Epidermal melanocyte (primary cell): ENCODE measurements around the gene ATG5.

Experiments
- DNase-seq: peaks from one replicate; pipeline ENCODE4 v3.0.0; 2011; ENCODE audit warnings: low spot score; ENCODE audit not compliant: insufficient read length

Gene ATG5

DNA sequence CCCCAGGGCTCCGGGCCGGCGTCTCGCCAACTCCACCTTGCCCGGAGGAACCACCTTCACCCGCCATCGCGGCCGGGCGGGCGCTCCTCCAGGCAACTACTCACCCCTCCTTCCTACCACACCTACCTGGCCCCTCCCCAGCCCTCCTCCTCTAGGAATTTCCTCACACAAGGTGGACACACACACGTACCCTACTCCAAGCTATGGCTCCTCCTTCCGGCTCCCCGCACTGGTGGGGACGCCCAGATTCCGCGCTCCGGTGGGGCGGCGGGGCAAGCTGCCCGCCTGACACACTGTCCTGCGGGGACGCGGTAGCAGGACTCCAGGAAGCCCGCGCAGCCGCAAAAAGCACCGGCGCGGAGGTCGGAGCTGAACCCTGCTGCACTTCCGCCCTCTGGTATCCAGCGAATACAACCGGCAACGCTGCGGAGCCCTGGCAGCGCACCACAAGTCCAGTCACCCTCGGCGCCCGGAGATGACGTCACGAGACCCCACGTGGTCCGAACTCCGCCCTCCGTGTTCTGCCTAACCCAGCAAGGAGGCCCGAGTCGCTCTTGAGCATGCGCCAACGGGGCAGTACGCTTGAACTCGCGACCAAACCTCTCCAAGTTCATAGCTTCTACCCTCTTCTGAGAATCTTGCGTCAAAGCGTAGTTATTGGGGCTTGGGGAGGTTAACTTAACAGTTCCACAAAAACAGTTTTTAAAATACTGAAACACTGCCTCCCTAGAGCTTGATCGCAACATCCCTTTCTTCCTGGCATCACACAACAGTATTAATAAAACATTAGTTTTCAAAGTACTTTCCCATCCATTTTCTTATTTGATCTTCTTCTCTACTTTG, at the start of gene ATG5:
Gene ATG5 (minus strand): TSS at position 425 of the 843 bp plus-strand sequence. CDS start 9,552 bp downstream, outside the sequence.
- DNase-seq = peak; percentile 94

GRCh38 chr6:106373502-106374239, 48.1 kb upstream of the ATG5 start:
- no peak for DNase-seq

- no peak for DNase-seq
Measured at GRCh38 chr6:106372838-106373501, 47.4 kb upstream of the ATG5 start.

DNA sequence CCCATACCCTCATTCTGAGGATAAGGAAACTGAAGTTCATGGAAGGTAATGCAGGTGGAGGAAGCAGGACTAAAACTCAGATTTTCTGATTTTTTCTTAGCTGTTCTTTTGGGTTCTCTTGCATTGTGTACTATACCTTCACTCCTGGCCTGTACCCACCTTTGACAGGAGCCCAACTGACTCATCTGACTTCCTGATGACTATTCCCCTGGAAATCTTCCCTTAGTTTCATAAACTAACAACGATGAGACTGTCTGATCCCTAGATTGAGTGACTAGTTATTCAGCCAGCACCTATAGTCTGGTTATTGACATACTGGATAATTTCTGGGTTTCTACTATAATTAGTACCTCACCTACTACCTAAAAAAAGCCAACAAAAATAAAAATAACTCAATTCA, 45.1 kb upstream of the ATG5 start:
- DNase-seq = no peak

DNA sequence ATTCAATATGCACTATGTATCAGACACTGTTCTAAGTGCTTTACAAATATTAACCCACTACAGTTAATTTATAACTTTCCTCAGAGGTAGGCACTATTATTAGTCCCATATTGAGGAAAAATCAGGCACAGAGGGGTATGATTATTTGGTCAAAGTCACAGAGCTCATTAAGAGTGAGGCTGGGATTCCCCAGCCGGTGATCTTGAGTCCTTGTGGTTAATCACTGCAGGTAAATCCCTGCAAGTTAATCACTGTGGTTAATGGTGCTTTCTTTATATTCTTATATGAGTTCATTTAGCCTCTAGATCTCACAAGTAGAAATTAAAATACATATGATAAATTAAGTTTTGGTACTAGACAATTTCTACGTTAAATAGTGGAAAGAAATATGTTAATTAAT, 44.2 kb upstream of the ATG5 start:
- no peak for DNase-seq

DNA sequence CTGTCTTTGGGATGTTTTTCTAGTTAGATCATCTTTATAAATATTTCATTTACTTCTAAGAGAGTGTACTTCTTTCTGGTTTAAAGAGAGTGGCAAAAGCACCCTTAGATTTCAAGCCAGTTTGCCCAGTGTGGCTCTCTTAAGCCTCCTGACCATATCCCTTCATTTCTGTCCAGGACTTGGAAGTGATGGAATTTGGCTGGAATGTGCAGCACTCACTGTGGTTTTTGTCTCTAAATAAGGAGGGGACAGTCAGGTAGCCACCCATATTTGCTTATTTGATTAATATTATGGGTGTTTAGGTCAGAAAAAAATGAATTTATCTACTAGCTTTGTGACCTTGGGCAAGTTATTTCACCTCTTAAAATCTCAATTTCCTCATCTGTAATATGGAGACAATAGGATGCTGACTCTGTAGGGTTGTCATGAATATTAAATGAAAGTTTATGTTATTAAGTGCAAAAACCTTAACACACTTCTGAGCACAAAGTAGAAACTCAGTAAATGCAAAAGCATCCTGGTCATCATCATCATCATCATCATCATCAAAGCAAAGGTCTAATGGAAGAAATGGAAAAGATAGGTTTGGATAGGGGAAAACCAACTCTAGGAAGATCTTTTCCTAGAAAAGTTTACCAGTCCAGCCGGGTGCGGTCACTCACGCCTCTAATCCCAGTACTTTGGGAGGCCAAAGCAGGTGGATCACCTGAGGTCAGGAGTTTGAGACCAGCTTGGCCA, 38.0 kb upstream of the ATG5 start:
- DNase-seq = no peak

- no peak for DNase-seq
Measured at GRCh38 chr6:106360989-106361430, 35.5 kb upstream of the ATG5 start.

DNA sequence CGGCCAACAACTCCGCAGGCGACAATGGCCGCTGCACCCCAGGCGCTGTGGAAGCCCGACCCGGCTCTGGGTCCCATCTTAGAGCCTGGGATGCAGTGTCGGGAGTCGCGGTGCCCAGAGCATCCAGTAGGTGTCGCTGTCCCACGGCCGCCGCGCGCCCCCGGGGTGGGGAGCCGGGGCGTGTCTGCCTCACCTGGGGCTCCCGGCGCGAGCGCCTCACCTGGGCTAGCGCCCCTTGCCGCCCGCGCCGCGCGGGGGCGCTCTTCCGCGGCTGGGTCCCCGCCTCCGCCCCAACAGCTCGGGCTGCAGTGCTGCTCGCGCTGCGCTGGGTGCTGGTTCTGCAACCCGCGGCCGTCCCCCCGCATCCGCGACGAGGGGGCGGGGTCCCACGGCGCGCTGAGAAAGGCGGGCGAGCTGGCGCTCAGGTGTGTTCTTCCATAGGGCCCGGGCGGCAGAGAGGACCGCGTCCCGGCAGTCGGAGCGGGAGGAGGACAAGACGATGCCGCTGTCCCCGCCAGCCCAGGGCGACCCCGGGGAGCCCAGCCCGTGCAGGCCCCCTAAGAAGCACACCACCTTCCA, 34.9 kb upstream of the ATG5 start, which contains the start of gene CRYBG1:
Gene CRYBG1 (plus strand): TSS at position 308 of the 579 bp plus-strand sequence. CDS start 192 bp downstream, at position 500.
- peak; percentile 50 for DNase-seq

GRCh38 chr6:106359959-106360409, 34.4 kb upstream of the ATG5 start:
- DNase-seq = no peak

DNA sequence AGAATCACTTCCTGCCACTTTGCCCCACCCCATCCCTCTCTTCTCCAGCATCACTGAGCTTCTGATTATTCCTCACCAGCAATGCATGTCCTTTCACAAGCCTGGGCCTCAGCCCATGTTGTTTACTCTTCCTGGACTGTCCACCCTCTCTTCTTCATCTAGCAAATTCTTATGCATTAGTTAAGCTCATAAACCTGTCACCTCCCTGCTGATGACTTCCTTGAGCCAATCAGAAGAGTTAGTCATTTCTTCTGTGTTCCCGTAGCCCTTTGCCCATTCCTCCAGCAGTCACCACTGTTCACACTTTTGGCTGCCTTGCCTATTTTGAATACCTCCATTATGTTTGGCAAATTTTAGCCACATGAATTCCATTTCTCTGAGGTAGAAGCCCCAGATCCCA, 30.8 kb upstream of the ATG5 start:
- no peak for DNase-seq

- no peak for DNase-seq
Measured at GRCh38 chr6:106347219-106347618, 21.7 kb upstream of the ATG5 start.

DNA sequence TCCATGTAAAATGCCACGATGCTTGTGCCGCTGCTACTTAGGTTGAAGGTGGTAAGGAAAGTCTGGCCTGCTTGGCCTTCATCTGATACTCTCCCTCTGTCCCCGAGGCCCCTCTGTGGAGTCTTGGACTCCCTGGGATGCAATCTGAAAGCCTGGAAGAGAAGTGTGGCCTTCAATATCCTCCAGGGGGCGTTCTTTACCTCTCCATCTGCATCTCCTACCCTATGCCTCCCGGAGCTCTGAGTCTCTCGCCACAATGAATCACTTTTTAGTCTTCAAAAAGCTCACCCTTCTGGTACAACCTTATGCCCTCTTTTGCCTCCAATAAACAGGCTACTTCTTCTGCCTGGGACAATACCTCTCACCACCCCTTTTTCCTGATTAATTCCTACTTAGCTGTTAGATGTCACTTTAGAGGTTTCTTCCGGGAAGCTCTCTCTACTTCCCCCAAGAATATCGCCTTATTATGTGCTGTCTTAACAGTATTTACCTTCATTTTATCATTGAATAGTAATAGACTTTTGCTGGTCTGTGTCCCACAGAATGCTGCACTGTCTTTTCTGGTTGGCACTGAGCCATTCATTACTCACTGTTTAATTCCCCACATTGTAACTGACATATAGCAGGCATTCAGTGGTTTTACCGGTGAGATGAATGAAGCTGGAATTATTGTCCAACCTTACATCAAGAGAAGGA, 13.9 kb upstream of the ATG5 start:
- DNase-seq = peak; percentile 78

DNA sequence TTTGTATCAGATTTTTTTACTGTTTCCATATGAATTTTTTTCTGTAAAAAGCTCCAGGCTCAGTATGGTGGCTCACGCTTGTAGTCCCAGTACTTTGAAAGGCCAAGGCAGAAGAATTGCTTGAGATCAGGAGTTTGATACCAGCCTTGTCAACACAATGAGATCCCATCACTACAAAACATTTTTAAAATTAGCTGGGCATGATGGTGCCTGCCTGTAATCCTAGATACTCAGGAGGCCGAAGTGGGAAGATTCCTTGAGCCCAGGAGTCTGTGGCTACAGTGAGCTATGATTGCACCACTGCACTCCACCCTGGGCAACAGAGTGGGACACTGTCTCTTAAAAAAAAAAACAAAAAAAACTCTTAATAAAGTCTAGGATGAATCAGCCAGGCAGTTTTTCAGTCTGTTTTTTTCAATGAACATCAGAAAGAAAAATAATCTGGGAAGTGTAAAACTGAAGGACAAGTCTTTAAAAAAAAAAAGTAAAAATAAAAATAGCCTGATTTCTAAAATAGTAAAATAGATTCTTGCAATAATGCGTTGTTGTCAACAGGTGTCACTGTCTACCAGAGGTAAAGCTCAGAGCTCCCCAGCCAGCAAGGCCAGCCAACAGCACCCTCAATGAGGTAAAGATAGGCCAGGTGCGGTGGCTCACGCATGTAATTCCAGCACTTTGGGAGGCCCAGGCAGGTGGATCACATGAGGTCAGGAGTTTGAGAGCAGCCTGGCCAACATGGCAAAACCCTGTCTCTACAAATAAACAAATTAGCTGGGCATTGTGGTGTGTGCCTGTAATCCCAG, 9.3 kb upstream of the ATG5 start:
- no peak for DNase-seq

GRCh38 chr6:106324726-106325335, 729 bp downstream of the ATG5 start:
- DNase-seq = no peak

- no peak for DNase-seq
Measured at GRCh38 chr6:106321940-106322339, 3.6 kb downstream of the ATG5 start.

DNA sequence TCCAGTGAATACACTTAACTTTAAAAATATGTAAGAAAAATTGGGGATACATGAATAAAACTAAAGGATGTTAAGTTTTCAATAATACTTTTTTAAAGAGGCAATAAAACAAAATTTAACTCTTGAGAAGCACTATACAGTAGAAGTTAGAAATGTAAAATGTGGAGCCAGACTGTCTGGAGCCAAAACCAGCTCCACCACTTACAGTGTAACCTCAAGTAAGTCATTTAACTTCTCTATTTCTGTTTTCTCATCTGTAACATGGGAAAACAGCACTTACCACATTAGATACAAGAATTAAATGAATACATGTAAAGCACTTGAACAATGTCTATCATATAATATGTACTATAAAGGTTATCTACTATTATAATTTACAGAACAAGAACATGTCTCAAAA, 6.7 kb downstream of the ATG5 start:
- DNase-seq = no peak

DNA sequence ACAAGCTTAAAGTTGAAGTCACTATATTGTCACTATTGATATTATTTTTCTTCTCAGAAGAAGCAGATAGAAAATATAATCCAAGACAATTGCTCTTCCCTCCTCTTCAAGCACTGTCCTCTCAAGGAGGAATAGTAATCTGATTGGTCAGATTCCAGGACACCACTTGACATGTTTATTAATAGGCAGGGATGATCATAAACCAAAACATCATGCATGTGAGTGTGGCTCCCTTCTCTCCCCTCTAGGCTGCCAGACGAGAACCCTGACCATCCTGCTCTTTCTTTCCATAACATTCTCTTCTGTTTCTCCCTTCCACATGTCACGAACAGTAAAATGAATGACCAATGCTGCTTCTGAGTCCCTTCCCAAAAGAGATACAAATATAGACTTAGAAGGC, 7.5 kb downstream of the ATG5 start:
- DNase-seq = no peak

DNA sequence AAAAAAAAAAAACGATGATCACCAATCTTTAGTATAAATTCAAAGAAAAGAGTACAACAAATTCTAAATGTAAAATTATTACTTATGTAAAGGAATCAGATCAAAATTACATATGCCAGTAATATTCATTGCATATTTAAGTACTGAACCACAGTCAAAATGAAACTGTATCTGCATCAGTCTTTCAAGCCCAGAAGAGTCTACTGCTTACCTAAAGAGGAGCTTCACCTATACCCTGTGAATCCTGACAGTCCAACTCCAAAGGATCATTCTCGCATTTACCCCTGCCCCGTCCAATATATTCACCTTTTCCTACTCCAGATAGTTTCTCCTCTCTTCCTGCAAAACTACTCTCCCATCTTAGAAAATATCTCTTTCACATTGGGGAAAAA, 9.2 kb downstream of the ATG5 start:
- no peak for DNase-seq
